ENCODE results near the gene ITGB4.

The ITGB4 gene

DNA sequence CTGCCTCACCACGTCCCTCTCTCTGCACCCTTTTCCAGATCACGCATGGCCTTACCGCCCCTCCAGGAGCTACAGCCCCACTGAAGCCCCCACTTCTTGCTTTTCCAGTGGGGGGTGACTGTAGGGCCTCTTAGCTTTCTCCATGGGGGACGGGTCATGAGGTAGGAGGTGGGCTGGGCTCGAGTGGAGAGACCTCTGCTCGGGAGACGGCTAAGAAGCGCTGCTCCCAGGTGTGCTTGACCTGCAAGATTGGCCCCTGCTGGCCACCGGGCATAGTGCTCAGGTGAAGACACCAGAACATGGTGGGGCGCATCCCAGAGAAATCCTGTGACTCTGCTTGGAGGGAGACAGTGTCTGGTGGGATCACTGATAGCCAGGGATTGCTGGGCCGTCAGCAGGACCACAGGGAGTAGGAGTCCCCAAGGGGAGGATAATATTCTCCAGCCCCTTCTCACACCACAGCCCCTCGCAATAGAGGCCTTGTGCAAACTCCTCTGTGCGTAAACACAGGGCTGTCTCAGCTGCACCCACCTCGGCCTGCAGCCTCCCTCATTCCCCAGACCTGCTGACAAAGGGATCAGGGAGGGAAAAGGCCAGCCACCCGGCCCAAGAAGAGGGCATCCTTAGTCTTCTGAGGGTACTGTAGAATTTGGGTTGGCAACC is 52.7 kb downstream of the ITGB4 start:
- DNase-seq = peak; percentile 63

DNA sequence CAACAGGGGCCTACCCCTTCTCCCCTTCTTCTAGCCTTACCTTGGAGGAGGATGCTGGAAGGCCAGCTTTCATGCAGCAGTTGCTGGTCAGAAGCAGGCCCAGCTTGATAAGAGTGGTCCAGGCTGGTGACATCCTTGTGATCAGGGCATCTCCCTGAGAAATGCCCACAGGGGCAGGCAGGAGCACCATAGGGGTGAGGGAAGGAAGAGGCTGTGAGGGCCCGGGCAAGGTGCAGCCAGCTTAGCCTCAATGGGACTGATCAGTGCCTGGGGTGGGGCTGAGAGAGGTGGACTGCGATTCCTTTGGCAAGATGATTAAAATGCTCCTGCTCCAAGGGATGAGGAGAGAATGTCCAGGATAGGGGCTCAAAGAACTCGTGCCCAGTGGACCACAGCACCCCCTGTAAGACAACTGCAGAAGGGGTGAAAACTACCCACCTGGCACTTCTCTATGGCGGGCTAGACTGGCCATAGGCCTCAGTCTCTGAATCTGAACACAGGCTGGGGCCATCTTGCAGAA is 53.3 kb downstream of the ITGB4 start:
- no peak for DNase-seq

- peak; percentile 74 for DNase-seq
These were observed 53.9 kb downstream of the ITGB4 start for GRCh38 chr17:75774991-75775668.

DNA sequence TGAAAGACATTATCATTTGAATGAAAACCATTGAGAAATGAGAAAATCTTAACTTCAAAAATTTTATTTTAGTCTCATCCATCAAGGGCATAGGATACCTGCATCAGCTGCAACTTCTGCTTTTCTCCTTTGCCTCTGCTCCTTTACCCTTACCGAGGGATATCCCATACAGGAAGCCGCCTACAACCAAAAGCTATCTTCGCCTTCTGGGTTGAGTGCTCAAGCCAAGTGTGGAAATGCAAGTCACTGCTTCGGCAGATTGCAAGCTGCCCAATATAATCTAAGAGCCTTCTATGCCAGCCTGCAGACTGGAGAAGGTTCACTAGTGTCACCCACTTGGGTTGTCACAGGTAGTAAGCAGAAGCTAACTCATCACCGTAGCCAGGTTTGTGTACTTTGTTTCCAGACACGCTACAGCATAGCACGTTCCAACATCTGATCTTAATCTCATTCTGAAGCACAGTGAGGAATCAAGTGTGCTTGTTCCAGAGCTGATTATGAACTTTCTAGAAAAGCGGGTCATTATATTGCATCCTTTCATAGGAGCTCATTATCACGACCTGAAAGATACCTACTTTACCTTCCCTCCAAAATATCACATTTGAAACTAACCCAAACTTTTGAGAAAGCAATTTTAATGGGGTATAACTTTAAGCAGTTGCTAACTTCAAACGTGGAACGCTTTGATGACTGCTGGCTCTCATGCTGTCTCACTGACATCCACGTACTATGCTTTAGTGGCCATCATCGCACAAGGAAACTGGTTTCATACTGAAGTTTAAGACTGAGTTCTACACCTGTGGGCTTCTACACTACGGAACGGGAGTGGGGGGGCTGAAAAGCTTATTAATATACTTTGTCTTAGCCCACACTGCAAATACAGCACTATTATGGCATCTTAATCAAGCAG is 55.4 kb downstream of the ITGB4 start:
- peak; percentile 61 for DNase-seq

- peak; percentile 58 for DNase-seq
These were observed 56.1 kb downstream of the ITGB4 start for GRCh38 chr17:75777296-75777922.

DNA sequence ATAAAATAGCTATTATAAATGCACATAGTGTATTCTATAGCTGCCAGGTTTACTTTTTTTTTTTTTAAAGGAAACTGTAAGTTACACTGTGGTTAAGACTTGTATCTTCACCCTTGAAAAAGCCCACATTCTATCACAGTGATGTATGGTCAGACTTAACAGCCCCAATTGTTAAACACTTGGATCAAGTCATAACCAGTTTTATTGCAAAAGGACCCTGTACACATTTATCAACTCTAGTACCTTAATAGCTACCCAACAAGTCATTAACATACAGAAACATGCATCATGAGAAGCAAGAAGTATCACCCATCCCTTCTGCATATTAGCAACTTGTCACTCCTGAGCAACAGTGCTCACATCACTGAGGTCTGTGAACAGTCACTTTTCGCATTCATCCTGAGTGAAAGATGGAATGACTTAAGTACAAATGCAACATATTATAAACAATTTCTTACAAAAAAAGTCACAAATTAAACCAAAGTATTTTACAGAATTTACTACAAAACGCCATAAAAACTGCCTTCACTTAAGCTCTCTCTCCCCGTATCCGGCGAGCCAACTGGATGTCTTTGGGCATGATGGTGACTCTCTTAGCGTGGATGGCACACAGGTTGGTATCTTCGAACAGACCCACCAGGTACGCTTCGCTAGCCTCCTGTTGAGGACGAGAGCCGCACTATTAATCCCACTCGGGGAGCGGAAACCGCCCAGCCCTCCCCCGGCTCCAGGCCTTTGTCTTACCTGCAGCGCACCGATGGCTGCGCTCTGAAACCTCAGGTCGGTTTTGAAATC is 57.0 kb downstream of the ITGB4 start:
- DNase-seq = peak; percentile 50

- peak; percentile 86 for DNase-seq
These were observed 57.6 kb downstream of the ITGB4 start for GRCh38 chr17:75778861-75779249.

GRCh38 chr17:75779250-75779986 is 58.2 kb downstream of the ITGB4 start:
- DNase-seq = peak; percentile 100

DNA sequence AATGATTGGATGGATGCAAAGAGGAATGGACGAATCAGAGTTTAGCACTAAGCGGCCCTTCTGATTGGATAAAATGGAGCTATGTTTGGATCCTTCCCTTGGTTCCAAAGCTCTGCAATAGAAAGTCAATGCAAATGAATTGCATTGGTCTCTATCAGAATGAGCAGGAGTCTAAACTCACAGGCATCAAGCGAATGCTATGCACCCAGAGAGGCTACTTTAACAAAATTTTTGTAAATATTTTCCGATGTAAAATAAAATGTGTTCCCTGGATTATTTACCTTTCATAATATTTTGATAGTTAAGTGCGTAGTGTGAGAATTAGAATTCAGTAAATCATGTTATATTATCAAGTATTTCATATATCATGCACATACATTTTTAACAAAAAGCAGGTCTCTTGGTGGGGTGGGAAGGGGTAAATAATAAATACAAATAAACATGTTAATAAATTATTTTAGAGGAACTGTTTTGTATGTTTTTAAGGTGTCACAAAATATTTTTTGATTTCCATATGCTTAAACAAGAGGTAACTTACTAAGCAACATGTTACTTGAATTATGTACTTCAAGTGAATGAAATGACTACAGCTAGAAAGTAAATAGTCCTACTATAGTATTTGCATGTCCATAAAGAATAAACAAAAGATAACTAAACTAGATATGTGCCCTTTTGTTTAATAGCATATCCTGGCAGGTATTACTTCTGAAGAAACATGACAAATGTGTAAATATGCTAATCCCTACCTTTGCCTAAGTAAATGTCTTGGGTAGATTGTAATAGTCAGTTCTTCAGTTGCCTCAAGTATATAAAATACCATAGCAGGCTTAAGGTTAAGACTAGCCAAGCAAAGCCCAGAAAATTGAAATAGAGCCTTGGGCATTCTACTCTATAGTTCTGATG is 59.0 kb downstream of the ITGB4 start:
- DNase-seq = no peak

DNA sequence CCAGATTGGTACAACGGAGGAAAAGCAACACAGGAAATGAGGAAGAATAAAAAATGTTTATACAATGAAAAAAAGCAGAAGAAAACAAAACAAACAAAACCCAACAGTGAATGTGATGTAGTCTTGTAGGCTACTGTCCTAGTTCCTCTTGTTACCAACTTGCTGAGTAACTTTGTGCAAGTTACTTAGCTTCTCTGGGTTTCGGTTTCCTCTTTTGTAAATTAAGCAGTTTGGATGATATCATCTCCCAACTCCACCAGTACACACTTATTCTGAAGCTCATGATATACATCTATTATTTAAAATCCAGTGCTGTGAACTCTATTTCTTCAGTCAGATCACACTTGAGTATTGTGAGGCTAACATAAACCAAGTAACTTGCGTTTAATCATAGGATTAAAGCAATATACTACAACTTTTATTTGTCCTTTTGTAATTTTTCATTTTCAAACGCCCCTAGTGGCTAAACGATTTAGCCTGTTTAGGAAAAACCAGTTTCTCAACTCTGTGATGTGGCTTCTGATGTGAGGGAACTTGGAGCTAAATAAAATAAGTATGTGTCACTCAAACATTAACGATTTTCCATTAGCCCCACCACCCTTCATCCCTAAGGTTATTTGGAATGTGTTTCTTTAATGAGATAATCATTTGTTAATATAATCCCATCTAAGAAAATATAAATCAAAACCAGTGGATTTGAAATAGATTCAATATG is 62.0 kb downstream of the ITGB4 start:
- peak; percentile 82 for DNase-seq

DNA sequence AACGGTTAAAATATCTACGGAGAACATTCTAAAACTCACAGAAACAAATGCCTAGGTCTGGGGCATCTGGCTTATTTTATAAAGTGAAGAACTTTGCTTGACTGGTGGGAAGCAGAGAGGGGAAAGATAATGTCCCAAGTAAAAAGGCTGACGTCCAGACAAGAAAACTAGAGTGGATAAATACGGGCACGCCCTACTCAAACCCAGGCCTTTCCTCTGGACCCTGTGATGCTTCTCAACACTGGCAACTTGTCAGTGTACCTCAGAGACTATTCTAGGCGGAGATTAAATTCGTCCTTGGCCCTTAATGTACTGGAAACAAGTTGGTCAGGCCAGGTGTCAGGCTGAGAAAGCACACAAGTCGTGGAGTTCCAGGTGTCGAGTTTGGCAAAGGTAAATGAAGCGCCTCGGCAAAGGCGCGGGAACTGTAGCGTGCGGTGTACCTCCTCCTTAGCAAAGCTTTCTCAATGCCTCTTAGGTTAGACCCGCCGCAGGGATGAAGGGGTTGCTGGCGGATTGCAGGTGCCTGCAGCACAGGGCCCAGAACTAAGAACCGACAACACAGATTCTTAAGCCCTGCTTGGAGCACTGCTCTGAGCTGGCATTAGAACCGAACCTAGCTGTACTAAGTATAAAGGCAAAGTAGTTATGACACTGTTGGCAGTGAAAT is 62.7 kb downstream of the ITGB4 start:
- DNase-seq = no peak

- DNase-seq = peak; percentile 100
These were observed 63.3 kb downstream of the ITGB4 start, which contains the start of gene UNK for GRCh38 chr17:75784473-75785015. TSS of gene UNK (plus strand) at chr17:75784806. CDS start at chr17:75784881, 75 bp downstream.

DNA sequence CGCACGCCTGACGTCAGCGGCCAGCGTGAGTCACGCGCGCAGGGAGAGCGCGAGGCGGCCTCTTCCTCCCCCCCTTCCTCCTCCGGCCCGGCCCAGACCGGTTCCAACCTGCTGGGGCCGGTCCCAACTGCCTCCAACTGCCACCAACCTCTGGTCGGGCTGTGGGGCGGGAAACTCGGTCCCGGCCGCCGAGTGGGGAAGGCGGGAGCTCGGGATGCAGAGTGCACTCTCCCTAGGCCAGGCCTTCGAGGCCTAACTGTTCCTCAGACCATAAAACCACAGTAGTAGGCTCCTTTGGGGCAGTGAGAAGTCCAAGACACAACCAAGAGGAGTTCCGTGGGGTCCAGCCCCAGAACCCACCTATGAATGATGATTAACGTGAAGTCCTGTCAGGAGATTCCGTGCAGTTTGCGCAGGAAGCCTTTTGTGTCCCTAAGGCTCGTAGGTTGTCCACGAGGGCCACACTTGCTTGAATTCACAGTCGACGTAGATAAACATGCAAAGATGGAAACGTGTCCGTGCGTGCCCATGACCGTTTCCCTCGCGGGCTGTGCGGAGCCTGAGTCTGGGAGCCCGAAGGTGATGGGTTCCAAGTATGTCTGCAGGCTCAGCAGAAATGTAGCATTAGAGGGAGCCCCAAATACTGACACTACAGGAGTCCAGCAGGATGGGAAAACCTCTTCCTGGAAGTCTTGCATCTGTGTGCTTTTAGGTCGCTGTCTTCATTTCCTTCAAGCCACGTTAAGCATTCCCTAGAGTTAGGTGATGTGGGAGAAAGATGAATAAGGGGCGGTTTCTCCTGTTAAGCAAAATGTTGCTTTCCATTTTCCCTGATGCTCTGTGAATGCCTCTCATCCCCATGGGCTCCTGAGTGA is 64.0 kb downstream of the ITGB4 start:
- DNase-seq = peak; percentile 96

DNA sequence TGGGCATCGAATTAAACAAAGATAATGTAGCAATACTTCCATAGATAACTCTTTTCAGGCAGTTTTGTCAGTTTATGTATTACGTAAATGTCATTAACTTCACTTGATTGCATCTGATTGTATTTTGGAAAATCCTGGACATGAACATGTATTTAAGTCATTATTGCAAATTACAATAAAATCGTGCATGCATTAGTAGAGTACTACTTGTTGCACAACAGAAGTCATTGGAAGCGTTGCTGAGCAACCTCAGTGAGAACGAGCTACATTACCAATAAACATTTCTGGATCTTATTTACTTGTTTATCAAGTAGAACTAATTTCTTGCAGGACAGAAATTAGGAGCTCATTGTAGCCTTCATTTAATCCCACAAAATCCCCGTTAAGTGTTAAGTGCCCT is 70.0 kb downstream of the ITGB4 start:
- DNase-seq = no peak

DNA sequence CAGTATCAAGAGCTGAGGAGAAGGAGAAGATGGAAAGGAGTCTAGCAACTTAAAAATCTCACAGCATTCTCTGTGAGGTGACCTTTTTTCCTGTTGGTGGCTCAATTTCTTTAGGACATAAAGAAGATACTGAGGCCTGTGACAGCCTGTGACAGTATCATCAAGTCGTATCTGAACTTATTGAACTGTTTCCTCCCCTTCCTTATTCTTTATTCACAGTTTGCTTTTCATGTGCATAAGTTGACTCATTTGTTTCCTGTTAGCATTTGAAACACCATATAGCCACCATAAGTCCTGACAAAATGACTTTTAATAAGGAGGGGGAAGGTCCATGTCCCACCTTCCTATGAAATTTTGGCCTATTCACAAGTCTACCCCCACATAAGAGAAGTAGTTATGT is 72.2 kb downstream of the ITGB4 start:
- no peak for DNase-seq

GRCh38 chr17:75795820-75796607 is 74.8 kb downstream of the ITGB4 start:
- no peak for DNase-seq

DNA sequence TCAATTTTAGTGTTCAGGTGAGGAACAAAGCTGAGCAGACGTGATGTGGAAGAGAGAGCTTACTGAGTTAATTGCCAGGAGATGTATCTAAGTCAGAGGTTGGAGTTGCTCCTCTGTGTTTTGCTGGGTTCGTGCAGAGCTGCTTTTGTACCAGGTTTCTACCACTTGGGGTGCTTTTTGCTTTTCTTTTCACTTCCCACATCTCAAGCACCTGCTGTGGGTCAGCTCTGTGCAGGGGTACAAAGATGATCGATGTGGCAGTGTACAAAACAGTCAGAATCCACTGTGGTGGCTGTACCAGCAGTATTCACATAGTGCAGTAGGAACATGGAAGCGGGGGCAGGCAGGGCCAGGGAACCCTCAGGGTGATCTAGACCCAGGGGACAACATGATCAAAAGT is 78.1 kb downstream of the ITGB4 start:
- DNase-seq = no peak

Measured in eye (tissue), 1 donor.